ENCODE measurements around the gene HAO2. TPM values are rescaled to one million over a fixed set of nuclear protein-coding genes. Genes with fewer than 3 reads are reported as not detected.

HAO2 gene
- total RNA-seq, 2 donors from 2014 or later = not detected

GRCh38 chr1:119361620-119362344, 6.8 kb upstream of the HAO2 start:
- no peaks in the 10 kb centered on the region for H3K36me3 Mint-ChIP-seq (ENCODE audit: low read depth)

GRCh38 chr1:119363162-119363561, 5.4 kb upstream of the HAO2 start:
- no peaks in the 10 kb centered on the region for H3K36me3 ChIP-seq (ENCODE audit: control insufficient read depth, insufficient read depth, low read length)
- no peak overlapping the region for H3K4me3 ChIP-seq (ENCODE audit: low read length)
- 86 to 91% methylated on average over 6 to 7 of the region's 7 CpGs for WGBS, 2 experiments (ENCODE audit: insufficient coverage in 1 of 2, insufficient read length in 1 of 2)
- Mint-ChIP-seq H3K9me3 (no peaks in the 10 kb centered on the region), H3K4me3 (no peak overlapping the region), H3K27me3 (ENCODE audit: insufficient read depth) (peaks cover 14% of the 10 kb centered on the region), H3K27ac (no peak overlapping the region), H3K36me3 (ENCODE audit: low read depth) (no peaks in the 10 kb centered on the region), H3K4me1 (peaks cover 4% of the 10 kb centered on the region)
- no peak overlapping the region for H3K27ac ChIP-seq (ENCODE audit: low read depth, low read length)
- no peaks in the 10 kb centered on the region for H3K4me1 ChIP-seq (ENCODE audit: control insufficient read depth, insufficient read depth, low read length)
- H3K27me3 ChIP-seq (ENCODE audit: control insufficient read depth, insufficient read depth, low read length, poor library complexity, severe bottlenecking) = peaks cover 23% of the 10 kb centered on the region
- TF ChIP-seq CTCF (conservative IDR thresholded peaks at IDR 0.05) = no peak
- no peaks in the 10 kb centered on the region for H3K9me3 ChIP-seq (ENCODE audit: control insufficient read depth, low read length)
- no peak overlapping the region for H3K9ac ChIP-seq (ENCODE audit: extremely low read depth, low read length, poor library complexity, severe bottlenecking)
- no peak for DNase-seq

More at GRCh38 chr1:119361620-119362344, 6.8 kb upstream of the HAO2 start:
- TF ChIP-seq CTCF (conservative IDR thresholded peaks at IDR 0.05) = no peak
- H3K4me1 ChIP-seq (ENCODE audit: control insufficient read depth, insufficient read depth, low read length) = no peaks in the 10 kb centered on the region
- no peak overlapping the region for H3K4me3 ChIP-seq (ENCODE audit: low read length)
- Mint-ChIP-seq H3K9me3 (no peaks in the 10 kb centered on the region), H3K4me1 (peaks cover 4% of the 10 kb centered on the region), H3K4me3 (no peak overlapping the region), H3K27me3 (ENCODE audit: insufficient read depth) (peaks cover 14% of the 10 kb centered on the region), H3K27ac (no peak overlapping the region)
- no peak overlapping the region for H3K9ac ChIP-seq (ENCODE audit: extremely low read depth, low read length, poor library complexity, severe bottlenecking)
- H3K9me3 ChIP-seq (ENCODE audit: control insufficient read depth, low read length) = no peaks in the 10 kb centered on the region
- no peak overlapping the region for H3K27ac ChIP-seq (ENCODE audit: low read depth, low read length)
- peaks cover 23% of the 10 kb centered on the region for H3K27me3 ChIP-seq (ENCODE audit: control insufficient read depth, insufficient read depth, low read length, poor library complexity, severe bottlenecking)
- WGBS, 2 experiments (ENCODE audit: insufficient coverage in 1 of 2, insufficient read length in 1 of 2) = 94 to 96% methylated on average over 4 of the region's 4 CpGs
- H3K36me3 ChIP-seq (ENCODE audit: control insufficient read depth, insufficient read depth, low read length) = no peaks in the 10 kb centered on the region
- no peak for DNase-seq

GRCh38 chr1:119364640-119365039, 3.9 kb upstream of the HAO2 start:
- no peak overlapping the region for H3K4me3 Mint-ChIP-seq
- no peak for TF ChIP-seq CTCF (conservative IDR thresholded peaks at IDR 0.05)
- Histone ChIP-seq H3K9me3 (ENCODE audit: control insufficient read depth, low read length) (no peaks in the 10 kb centered on the region), H3K9ac (ENCODE audit: extremely low read depth, low read length, poor library complexity, severe bottlenecking) (no peak overlapping the region), H3K27ac (ENCODE audit: low read depth, low read length) (no peak overlapping the region), H3K4me3 (ENCODE audit: low read length) (no peak overlapping the region), H3K4me1 (ENCODE audit: control insufficient read depth, insufficient read depth, low read length) (no peaks in the 10 kb centered on the region), H3K36me3 (ENCODE audit: control insufficient read depth, insufficient read depth, low read length) (no peaks in the 10 kb centered on the region), H3K27me3 (ENCODE audit: control insufficient read depth, insufficient read depth, low read length, poor library complexity, severe bottlenecking) (peaks cover 21% of the 10 kb centered on the region)
- no peaks in the 10 kb centered on the region for H3K9me3 Mint-ChIP-seq
- DNase-seq = no peak
- peaks cover 14% of the 10 kb centered on the region for H3K27me3 Mint-ChIP-seq (ENCODE audit: insufficient read depth)
- no peaks in the 10 kb centered on the region for H3K36me3 Mint-ChIP-seq (ENCODE audit: low read depth)
- H3K27ac Mint-ChIP-seq = no peak overlapping the region
- peaks cover 4% of the 10 kb centered on the region for H3K4me1 Mint-ChIP-seq
- 91 to 94% methylated on average over 2 to 4 of the region's 4 CpGs for WGBS, 2 experiments (ENCODE audit: insufficient coverage in 1 of 2, insufficient read length in 1 of 2)

Data from endodermal cell (in vitro differentiated cells).